Measurements from ENCODE around the gene ACP5. TPM values are rescaled to one million over a fixed set of nuclear protein-coding genes. Genes with fewer than 3 reads are reported as not detected.
A peak's percentile ranks its signal among the peaks of the same experiment; 100 is the strongest.

ACP5 gene
- total and polyA plus RNA-seq, 2 of the 8 experiments (the other 6 are each of a cell fraction or from before 2014, with no cell fraction given) = 9.0 to 14.3 TPM

GRCh38 chr19:11558881-11559828 lies 18.3 kb downstream of the ACP5 start, which contains the start of gene ELOF1:
ELOF1 (minus strand) TSS chr19:11559230; CDS start chr19:11554347, 4,883 bp downstream.
- Histone ChIP-seq H2BK5ac (ENCODE audit: low read depth, low read length) (peak within 1 kb of the TSS; percentile 53; the same call in 1 of the 2 replicates), H3K9me3 (ENCODE audit: insufficient read depth in 2 of 2, low read depth in 1 of 2, low read length in 1 of 2) (no peaks in the 10 kb centered on the region), H3K18ac (ENCODE audit: extremely low read depth, low read length) (no peak within 1 kb of the TSS; the same call in 1 of the 2 replicates), H2AK5ac (ENCODE audit: low read depth, low read length) (no peak within 1 kb of the TSS), H3K4me1 (replicated peaks in 1 of 4; ENCODE audit: control insufficient read depth in 3 of 4, insufficient read depth in 4 of 4, low read length in 3 of 4) (peaks cover 0 to 3% (median 0%) of the 10 kb centered on the region in 4 experiments; a peak in 4 of 7 replicates), H2AFZ (ENCODE audit: low read length) (peak within 1 kb of the TSS; percentile 99), H3K56ac (replicated peaks; ENCODE audit: insufficient read length, low read depth, low read length) (peak within 1 kb of the TSS; percentile 69), H3K79me1 (ENCODE audit: low read depth, low read length) (peaks cover 14% of the 10 kb centered on the region), H2BK120ac (replicated peaks; ENCODE audit: low read depth, low read length) (peak within 1 kb of the TSS; percentile 5), H3K27ac (ENCODE audit: low read depth, low read length) (peak within 1 kb of the TSS; percentile 1; the same call in 1 of the 2 replicates), H3K4me3 (ENCODE audit: extremely low read depth in 1 of 4, insufficient read depth in 2 of 4, low read depth in 3 of 4, low read length in 4 of 4) (peak within 1 kb of the TSS; percentile 82 to 95 (median 90)), H4K20me1 (replicated peaks in 1 of 2; ENCODE audit: control insufficient read depth in 1 of 2, insufficient read depth in 2 of 2, low read length in 2 of 2) (peaks cover 0 to 13% of the 10 kb centered on the region in 2 experiments), H4K91ac (replicated peaks; ENCODE audit: insufficient read length, low read length) (peak within 1 kb of the TSS; percentile 2), H3K36me3 (ENCODE audit: control insufficient read depth in 2 of 4, insufficient read depth in 4 of 4, low read length in 3 of 4) (peaks cover 0 to 4% (median 3%) of the 10 kb centered on the region in 4 experiments; a peak in 4 of 8 replicates), H3K23ac (ENCODE audit: insufficient read length) (no peak within 1 kb of the TSS), H2BK20ac (ENCODE audit: low read length) (no peak within 1 kb of the TSS), H3K27me3 (replicated peaks in 1 of 4; ENCODE audit: control insufficient read depth in 3 of 4, extremely low read depth in 1 of 4, insufficient read depth in 3 of 4, low read length in 3 of 4) (no peaks in the 10 kb centered on the region), H2BK12ac (ENCODE audit: low read depth, low read length) (no peak within 1 kb of the TSS), H3K4ac (replicated peaks; ENCODE audit: insufficient read length, low read depth, low read length) (peak within 1 kb of the TSS; percentile 94), H4K5ac (ENCODE audit: insufficient read length, low read depth, low read length) (peak within 1 kb of the TSS; percentile 99), H3K14ac (ENCODE audit: insufficient read length) (no peak within 1 kb of the TSS), H3K4me2 (ENCODE audit: insufficient read depth in 1 of 2, low read depth in 2 of 2, low read length in 2 of 2) (peak within 1 kb of the TSS; percentile 87 to 93), H3K23me2 (ENCODE audit: low read depth, low read length) (peaks cover 7% of the 10 kb centered on the region; the same call in 1 of the 2 replicates), H3K9ac (replicated peaks in 1 of 4; ENCODE audit: extremely low read depth in 1 of 4, low read depth in 3 of 4, low read length in 3 of 4) (peak within 1 kb of the TSS; percentile 51 to 86 (median 62)), H2BK15ac (ENCODE audit: low read length) (no peak within 1 kb of the TSS), H4K8ac (ENCODE audit: extremely low read depth, insufficient read depth, low read length) (peak within 1 kb of the TSS; percentile 86), H3K79me2 (ENCODE audit: control insufficient read depth in 1 of 2, insufficient read depth in 2 of 2, low read length in 2 of 2) (peaks cover 4 to 33% of the 10 kb centered on the region in 2 experiments; a peak in 3 of 4 replicates)
- 9% methylated on average over 54 of the region's 57 CpGs; no CpG with 5 or more reads in 1 of the 2 experiments for WGBS, 2 experiments (ENCODE audit: extremely low coverage in 1 of 2, insufficient coverage in 1 of 2, insufficient read length in 1 of 2, insufficient replicate concordance in 2 of 2, low coverage in 1 of 2, low lambda C conversion rate in 2 of 2, missing lambda C conversion rate in 1 of 2)
- CTCF ChIA-PET (ENCODE audit: partially characterized antibody) = interaction anchor here (0.8 to 3.2 kb wide), 16 partner anchors 8 to 426 kb away, joined by 3 to 24 read pairs (median 5); partner anchors contain the start of gene ZNF653
- POLR2A ChIA-PET (ENCODE audit: partially characterized antibody) = interaction anchor here (0.8 to 2.5 kb wide), 21 partner anchors 9 to 1255 kb away, joined by 3 to 10 read pairs (median 5); partner anchors contain the start of genes CNN1 and ECSIT
- peak; percentile 95 for DNase-seq (ENCODE audit: low read depth in 1 of 2, low spot score in 2 of 2)
- no peak for FAIRE-seq
- no peak for TF ChIP-seq KDM1A (IDR thresholded peaks at IDR 0.05; ENCODE audit: borderline replicate concordance, low read length)
- TF ChIP-seq SRF (IDR thresholded peaks at IDR 0.05; ENCODE audit: low read depth, low read length) = no peak
- peak in 1 of 2 experiments; percentile 79; a peak in 2 of 3 replicates for TF ChIP-seq POLR2A (IDR thresholded peaks at IDR 0.05; ENCODE audit: control extremely low read depth in 1 of 2, low read depth in 2 of 2, low read length in 2 of 2)
- TF ChIP-seq CREB1 (IDR thresholded peaks at IDR 0.05) = peak; percentile 8; the same call in 1 of the 2 replicates
- peak in 1 of 2 experiments; percentile 49; a peak in 1 of 4 replicates for TF ChIP-seq HDAC2 (IDR thresholded peaks at IDR 0.05; ENCODE audit: borderline replicate concordance in 1 of 2, low read depth in 2 of 2, low read length in 2 of 2)
- TF ChIP-seq BCL11A (IDR thresholded peaks at IDR 0.05; ENCODE audit: low read depth in 2 of 2, low read length in 2 of 2) = no peak
- peak; percentile 68 for TF ChIP-seq TAF1 (IDR thresholded peaks at IDR 0.05; ENCODE audit: low read depth, low read length)
- TF ChIP-seq RAD21 (IDR thresholded peaks at IDR 0.05 in 1 of 2, conservative IDR thresholded peaks at IDR 0.05 in 1 of 2; ENCODE audit: low read depth in 2 of 2, low read length in 2 of 2) = 0 out of 4 replicates have a peak, but pooled peaks have one; percentile 4 to 5
- peak; percentile 98 for TF ChIP-seq ASH2L (IDR thresholded peaks at IDR 0.05; ENCODE audit: low read length)
- TF ChIP-seq SIX5 (IDR thresholded peaks at IDR 0.05; ENCODE audit: low read depth, low read length) = no peak

Measured in H1 (cell line).